GM18508 (cell line): Measurements from ENCODE around the gene OGFR.

Experiments
- ATAC-seq: cut with Tn5 transposase; IDR thresholded peaks from one replicate; pipeline ENCODE4 v1.9.1; 2021; ENCODE audit warnings: moderate number of reproducible peaks; ENCODE audit not compliant: insufficient read depth, unreplicated experiment

OGFR gene

DNA sequence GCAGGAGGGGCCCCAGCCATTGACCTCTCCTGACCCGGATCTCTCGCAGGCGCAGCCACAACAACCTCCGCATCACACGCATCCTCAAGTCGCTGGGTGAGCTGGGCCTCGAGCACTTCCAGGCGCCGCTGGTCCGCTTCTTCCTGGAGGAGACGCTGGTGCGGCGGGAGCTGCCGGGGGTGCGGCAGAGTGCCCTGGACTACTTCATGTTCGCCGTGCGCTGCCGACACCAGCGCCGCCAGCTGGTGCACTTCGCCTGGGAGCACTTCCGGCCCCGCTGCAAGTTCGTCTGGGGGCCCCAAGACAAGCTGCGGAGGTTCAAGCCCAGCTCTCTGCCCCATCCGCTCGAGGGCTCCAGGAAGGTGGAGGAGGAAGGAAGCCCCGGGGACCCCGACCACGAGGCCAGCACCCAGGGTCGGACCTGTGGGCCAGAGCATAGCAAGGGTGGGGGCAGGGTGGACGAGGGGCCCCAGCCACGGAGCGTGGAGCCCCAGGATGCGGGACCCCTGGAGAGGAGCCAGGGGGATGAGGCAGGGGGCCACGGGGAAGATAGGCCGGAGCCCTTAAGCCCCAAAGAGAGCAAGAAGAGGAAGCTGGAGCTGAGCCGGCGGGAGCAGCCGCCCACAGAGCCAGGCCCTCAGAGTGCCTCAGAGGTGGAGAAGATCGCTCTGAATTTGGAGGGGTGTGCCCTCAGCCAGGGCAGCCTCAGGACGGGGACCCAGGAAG is 7.7 kb downstream of the OGFR start:
- ATAC-seq: no peak

DNA sequence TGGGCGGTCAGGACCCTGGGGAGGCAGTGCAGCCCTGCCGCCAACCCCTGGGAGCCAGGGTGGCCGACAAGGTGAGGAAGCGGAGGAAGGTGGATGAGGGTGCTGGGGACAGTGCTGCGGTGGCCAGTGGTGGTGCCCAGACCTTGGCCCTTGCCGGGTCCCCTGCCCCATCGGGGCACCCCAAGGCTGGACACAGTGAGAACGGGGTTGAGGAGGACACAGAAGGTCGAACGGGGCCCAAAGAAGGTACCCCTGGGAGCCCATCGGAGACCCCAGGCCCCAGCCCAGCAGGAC is 8.2 kb downstream of the OGFR start:
- ATAC-seq: no peak

DNA sequence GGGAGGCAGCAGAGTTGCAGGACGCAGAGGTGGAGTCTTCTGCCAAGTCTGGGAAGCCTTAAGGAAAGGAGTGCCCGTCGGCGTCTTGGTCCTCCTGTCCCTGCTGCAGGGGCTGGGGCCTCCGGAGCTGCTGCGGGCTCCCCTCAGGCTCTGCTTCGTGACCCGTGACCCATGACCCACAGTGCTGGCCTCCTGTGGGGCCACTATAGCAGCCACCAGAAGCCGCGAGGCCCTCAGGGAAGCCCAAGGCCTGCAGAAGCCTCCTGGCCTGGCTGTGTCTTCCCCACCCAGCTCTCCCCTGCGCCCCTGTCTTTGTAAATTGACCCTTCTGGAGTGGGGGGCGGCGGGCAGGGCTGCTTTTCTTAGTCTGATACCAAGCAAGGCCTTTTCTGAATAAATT is 9.0 kb downstream of the OGFR start:
- ATAC-seq: no peak

- ATAC-seq: no peak
Observed at GRCh38 chr20:62814060-62814708, 9.5 kb downstream of the OGFR start.

GRCh38 chr20:62814709-62815065 is 10.1 kb downstream of the OGFR start:
- ATAC-seq: no peak

DNA sequence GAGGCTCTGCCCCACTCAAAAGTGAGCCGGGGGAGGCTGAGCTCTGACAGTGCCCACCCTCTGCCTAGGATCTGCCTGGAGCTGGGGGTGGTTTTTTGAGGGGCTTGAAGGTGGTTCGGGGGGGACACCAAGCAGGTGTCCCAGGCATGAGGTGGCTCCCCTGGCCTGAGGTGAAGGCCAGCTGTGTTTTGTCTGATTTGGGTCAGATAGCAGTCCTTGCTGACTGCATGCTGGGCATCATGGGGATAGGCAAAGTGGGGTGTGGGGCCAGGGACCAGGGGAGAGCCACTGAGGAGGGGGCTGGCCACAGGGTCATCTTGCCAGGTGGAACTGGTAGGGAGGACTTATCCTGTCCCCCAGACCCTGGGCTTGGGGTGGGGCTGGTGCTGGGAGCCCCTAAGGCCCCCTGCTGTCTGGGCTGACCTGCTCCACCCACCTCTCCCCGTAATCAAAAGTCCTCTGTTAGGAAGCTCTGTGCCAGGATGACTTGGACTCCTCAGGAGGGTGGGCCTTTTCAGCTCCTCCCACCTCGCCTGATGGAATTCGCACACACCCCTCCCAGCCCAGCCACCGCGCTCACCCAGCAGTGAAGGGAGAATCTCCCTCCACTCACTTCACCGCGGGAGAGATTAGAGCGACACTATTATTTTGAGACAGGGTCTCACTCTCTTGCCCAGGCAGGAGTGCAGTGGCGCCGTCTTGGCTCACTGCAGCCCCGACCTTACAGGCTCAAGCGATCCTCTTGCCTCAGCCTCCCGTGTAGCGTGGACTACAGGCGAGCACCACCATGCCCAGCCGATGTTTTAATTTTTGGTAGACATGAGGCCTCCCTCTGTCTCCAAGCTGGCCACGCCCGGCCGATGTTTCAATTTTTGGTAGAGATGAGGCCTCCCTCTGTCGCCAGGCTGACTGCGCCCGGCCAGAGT is 10.7 kb downstream of the OGFR start:
- no peak for ATAC-seq

DNA sequence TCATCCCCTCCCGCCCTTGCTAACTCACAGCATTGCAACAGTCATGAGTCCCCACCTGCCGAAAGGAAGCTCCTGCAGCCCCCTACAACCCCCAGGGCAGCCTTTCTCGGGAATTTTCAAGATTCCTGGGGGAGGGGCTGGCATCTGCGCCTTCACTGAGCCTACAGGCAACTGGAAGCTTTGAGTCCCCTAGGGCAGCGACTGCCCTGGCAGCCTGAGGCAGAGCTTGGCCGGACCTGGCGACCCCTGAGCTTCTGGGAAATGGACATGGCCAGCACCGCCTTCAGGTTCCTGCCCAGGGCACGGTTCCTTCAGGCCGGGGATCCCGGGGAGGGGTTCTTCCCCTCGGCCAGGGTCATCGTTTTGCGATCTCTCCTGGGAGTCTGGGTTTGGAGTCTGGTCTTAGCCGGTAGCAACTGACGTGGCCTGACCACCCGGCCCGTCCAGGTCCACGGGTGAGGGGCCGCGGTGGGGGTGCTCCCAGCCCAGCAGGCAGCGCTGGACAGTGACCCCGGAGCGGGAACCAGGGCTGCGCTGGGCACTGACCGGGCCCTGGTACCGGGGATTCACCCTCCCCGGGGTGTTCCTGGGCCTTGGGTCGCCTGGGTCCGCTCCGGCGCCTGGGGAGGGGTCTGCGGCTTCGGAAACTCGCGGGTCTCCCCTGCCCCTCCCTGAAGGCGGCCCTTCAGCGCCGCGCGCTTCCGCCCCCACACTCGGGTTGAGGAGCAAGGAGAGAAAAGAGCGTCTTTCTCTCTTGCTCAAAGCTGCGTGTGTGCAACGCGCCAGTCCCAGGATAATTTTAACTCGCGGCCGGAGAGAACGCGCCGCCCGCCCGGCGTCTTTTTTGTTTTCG is 11.6 kb downstream of the OGFR start:
- ATAC-seq: no peak

DNA sequence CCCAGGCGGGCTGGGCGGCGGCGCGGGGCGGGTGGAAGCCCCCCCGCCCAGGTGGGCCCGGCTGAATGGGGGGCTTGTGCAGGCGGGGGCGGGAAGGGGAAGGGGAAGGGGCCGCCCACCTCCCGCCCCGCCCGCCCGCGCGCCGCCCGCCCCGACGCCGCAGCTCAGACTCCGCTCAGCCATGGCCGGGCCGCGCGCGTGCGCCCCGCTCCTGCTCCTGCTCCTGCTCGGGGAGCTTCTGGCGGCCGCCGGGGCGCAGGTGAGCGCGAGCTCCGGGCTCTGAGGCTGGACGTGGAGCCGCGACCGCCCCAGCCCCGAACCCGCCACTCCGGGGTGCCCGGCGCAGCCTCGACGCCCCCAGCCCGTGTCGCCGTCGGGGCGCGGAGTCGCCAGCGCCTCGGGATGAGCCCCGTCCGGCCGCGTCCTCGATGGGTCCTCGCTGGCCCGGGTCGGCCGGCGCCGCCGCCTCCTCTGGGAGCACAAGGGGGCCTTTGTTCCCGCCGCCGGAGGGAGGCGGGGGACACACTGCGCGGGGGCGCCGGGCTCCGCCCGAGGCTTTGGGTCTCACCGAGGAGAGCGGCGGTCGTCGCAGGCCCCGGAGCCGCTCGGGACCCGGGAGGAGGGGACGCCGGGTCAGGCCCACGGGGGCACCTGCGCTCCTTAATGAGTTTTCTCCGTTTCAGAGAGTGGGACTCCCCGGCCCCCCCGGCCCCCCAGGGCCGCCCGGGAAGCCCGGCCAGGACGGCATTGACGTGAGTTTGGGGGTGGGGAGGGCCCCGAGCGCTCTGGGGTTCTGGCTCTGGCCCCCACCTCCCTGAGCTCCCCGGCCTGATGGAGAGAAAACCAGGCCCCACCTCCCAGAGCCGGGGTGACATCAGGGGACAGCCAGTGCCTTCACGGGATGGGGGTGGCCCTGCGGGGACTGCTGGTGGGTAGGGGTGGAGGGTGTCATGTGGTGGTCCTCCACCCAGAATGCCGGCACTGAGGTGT is 12.5 kb downstream of the OGFR start, which contains the start of gene COL9A3:
Gene COL9A3, plus strand, starts transcription at position 167 of the 990 bp plus-strand sequence. Its CDS starts 15 bp downstream, at position 182.
- no peak for ATAC-seq

DNA sequence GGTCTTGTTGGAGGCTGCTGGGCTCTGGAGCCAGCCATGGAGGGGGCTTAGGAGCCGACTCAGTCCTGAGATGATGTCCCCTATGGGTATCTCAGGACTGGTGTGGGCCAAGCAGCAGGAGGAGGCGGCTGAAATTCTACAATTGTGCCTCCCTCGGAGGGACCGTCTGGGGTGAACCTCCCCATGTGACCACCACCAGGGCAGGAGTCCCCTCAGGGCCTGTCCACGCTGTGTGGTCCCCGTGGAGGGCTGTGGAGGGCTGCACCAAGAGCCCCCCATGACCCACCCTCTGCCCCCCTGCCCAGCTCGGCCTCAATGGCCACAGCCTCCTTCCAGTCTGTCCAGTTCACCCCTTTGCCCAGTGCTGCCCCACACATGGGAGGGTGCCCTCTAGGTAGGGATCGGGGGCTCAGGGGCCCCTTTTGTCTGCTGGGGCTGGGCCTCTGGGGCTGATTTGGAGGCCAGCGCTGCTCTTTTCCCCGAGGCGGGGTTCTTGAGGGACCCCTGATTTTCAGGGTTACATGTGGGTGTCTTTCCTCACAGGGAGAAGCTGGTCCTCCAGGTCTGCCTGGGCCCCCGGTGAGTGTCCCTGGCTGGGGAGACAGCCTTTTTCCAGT is 13.4 kb downstream of the OGFR start:
- no peak for ATAC-seq

DNA sequence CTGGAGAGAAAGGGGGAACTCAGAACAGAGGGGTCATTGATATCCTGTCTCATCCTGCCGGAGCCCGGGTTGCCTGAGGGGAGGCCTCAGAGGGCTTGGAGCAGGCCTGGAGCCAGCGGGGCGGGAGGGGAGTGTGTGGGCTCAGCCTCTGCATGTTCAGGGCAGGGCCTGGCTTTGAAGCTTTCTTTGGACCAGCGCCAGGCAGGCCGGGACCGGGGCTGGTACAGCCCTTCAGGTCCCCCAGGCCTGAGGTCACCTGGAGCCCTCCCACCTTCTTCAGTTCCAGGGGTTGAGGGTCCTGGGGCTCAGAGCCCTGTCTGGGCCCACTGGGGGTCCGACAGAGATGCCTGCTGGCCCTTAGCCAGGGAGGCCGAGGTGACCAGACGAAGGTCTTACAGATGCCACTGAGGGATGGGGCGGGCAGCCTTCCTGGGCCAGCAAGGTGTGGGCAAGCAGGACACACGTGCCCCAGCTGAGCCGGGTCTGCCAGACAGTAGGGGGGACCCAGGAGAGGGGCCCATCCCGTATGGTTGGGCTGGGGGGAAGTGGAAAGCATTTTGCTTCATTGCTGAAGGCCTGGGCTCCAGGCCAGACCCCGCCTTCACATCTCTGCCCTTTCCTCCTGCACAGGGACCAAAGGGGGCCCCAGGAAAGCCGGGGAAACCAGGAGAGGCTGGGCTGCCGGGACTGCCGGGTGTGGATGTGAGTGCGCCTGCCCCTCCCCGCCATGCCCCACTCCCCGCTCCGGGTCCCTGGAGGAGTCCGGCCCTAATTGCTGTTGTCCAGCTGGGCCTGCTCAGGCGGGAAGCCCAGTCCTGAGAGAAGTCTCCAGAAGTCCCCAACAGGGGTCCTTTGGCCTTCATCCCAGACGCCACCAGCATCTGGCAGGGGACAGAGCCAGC is 14.2 kb downstream of the OGFR start:
- ATAC-seq: no peak

DNA sequence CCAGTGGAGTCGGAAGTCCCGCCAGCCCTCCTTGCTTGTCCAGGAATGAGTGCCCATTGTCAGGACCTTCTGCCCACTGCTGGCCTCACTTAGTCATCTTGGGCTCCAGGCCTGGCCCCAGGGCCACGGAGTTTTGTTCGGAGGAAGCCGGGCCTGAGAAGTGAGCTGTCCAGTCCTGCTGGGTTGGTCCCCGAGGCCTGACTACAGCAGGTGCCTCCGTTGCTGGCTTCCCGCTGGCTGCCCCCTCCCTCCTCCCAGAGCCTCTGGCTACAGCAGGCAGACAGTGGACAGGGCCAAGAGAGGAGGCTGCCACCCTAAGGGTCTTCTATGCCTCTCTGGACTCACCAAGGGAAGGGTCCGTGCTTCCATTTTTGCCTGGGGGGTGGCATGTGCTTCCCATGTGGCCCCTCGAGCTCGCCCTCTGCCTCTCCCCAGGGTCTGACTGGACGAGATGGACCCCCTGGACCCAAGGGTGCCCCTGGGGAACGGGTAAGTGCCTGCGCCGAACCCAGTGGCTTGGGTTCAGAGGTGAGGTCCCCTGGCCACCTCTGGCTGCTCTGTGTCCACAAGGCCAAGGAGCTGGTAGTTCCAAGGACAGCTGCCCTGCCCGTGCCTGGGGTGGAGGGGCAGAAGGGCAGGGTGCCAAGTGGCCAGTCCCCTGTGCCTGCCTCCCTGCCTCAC is 15.0 kb downstream of the OGFR start:
- no peak for ATAC-seq

GRCh38 chr20:62820208-62820961 is 15.8 kb downstream of the OGFR start:
- no peak for ATAC-seq

- no peak for ATAC-seq
Observed at GRCh38 chr20:62820962-62821725, 16.5 kb downstream of the OGFR start.

GRCh38 chr20:62821726-62822210 is 17.1 kb downstream of the OGFR start:
- ATAC-seq: no peak

DNA sequence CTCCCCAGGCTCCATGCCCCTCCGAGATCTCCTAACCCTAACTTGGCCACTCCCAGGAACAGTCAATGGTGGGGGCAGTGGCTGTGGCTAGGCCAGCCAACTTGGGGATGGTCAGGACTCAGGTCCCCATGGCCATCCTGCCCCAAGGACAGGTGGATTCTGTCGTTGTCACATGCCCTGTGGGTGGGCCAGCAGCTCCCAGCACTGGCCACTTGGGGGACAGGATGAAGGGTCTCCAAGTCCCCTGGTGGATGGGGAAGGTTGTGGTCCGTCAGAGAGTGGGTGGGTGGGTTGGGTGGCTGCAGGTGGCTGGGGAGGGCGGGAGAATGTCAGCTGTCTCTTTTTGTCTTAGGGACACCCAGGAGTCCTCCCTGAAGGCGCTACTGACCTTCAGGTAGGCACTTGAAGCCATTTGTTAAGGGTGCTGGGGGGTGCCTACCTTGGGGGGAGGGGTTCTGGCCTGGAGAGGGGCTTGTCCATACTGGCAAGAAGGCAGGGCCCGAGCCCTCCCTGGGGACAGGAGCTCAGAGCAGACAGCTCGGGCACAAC is 17.7 kb downstream of the OGFR start:
- no peak for ATAC-seq
